WTC11 (cell line): Measurements from ENCODE around the gene PARD3B. TPM values are rescaled to one million over a fixed set of nuclear protein-coding genes. Genes with fewer than 3 reads are reported as not detected.

Experiments
- ATAC-seq: fragments of 200-7000 bp; cut with Tn5 transposase; 2 replicates; pipeline ENCODE4 v1.10.0; 2021; ENCODE audit warnings: mild to moderate bottlenecking, moderate library complexity
- CTCF ChIA-PET: fragments of 300-600 bp; sonication (Branson Sonifier 250); formaldehyde crosslinking; loops from one replicate; lab custom pipeline; 2021; ENCODE audit warnings: antibody characterized with exemption; lab: Charles Lee
- POLR2A ChIA-PET: fragments of 350-600 bp; sonication (Branson Sonifier 250); formaldehyde crosslinking; loops from one replicate; lab custom pipeline; 2021; ENCODE audit warnings: antibody characterized with exemption; lab: Charles Lee
- DNase-seq: peaks from one replicate; pipeline ENCODE4 v3.0.0; 2021; ENCODE audit warnings: low spot score
- H3K27ac Mint-ChIP-seq: 2 replicates; pipeline ENCODE4 v1.8.0; 2021; ENCODE audit warnings: mixed read lengths
- H3K27me3 Mint-ChIP-seq: 2 replicates; pipeline ENCODE4 v1.8.0; 2021; ENCODE audit warnings: low read depth, mild to moderate bottlenecking, moderate library complexity, mixed read lengths
- H3K36me3 Mint-ChIP-seq: 2 replicates; pipeline ENCODE4 v1.8.0; 2021; ENCODE audit warnings: mixed read lengths
- H3K4me1 Mint-ChIP-seq: 2 replicates; pipeline ENCODE4 v1.8.0; 2022; ENCODE audit warnings: mixed read lengths
- H3K4me3 Mint-ChIP-seq: 2 replicates; pipeline ENCODE4 v1.8.0; 2021; ENCODE audit warnings: mild to moderate bottlenecking, moderate library complexity, mixed read lengths
- H3K9me3 Mint-ChIP-seq: 2 replicates; pipeline ENCODE4 v1.8.0; 2021; ENCODE audit warnings: mixed read lengths
- CDX4 ChIP-seq: fragments of 250-450 bp; sonication (Bioruptor Pico); IDR thresholded peaks from 2 replicates; pipeline ENCODE4 v1.9.0; 2021; ENCODE audit warnings: moderate library complexity, mild to moderate bottlenecking, inconsistent platforms, borderline replicate concordance
- CTCF ChIP-seq: fragments of 200-600 bp; IDR thresholded peaks from 2 replicates; pipeline ENCODE4 v1.8.0; 2022; ENCODE audit warnings: antibody characterized with exemption
- FOXJ3 ChIP-seq: sonication (generic); formaldehyde crosslinking; IDR thresholded peaks from 2 replicates; pipeline ENCODE4 v1.9.0; 2021; ENCODE audit warnings: missing genetic modification reagents, mild to moderate bottlenecking, borderline replicate concordance
- MYBL2 ChIP-seq: sonication (generic); formaldehyde crosslinking; IDR thresholded peaks from 2 replicates; pipeline ENCODE4 v1.8.1; 2023; ENCODE audit warnings: mild to moderate bottlenecking, moderate library complexity, missing genetic modification reagents
- NFE2L1 ChIP-seq: sonication (generic); formaldehyde crosslinking; IDR thresholded peaks from 2 replicates; pipeline ENCODE4 v1.8.1; 2023; ENCODE audit warnings: missing genetic modification reagents
- RELA ChIP-seq: sonication (generic); formaldehyde crosslinking; IDR thresholded peaks from 2 replicates; pipeline ENCODE4 v1.8.1; 2022; ENCODE audit warnings: missing genetic modification reagents, mild to moderate bottlenecking, borderline replicate concordance
- SP1 ChIP-seq: sonication (generic); formaldehyde crosslinking; conservative IDR thresholded peaks from 2 replicates; pipeline ENCODE4 v1.8.1; 2022; ENCODE audit warnings: missing genetic modification reagents
- USF1 ChIP-seq: sonication (generic); formaldehyde crosslinking; IDR thresholded peaks from 2 replicates; pipeline ENCODE4 v1.8.0; 2022; ENCODE audit warnings: mild to moderate bottlenecking, missing genetic modification reagents
- ZNF219 ChIP-seq: sonication (generic); formaldehyde crosslinking; IDR thresholded peaks from 2 replicates; pipeline ENCODE4 v1.8.0; 2023; ENCODE audit warnings: missing genetic modification reagents, mild to moderate bottlenecking, borderline replicate concordance
- ZNF416 ChIP-seq: fragments of 250-450 bp; sonication (Bioruptor Pico); IDR thresholded peaks from 2 replicates; pipeline ENCODE4 v1.9.0; 2021; ENCODE audit warnings: mild to moderate bottlenecking, inconsistent platforms
- ZNF512 ChIP-seq: sonication (generic); formaldehyde crosslinking; IDR thresholded peaks from 2 replicates; pipeline ENCODE4 v1.8.1; 2022; ENCODE audit warnings: missing genetic modification reagents, borderline replicate concordance
- ZNF532 ChIP-seq: fragments of 250-450 bp; sonication (Bioruptor Pico); IDR thresholded peaks from 2 replicates; pipeline ENCODE4 v1.9.0; 2021; ENCODE audit warnings: mild to moderate bottlenecking, borderline replicate concordance
- ZSCAN18 ChIP-seq: fragments of 250-450 bp; sonication (Bioruptor Pico); IDR thresholded peaks from 2 replicates; pipeline ENCODE4 v2.1.2; 2022; ENCODE audit warnings: mild to moderate bottlenecking, moderate library complexity
- total RNA-seq: library from RNA; stranded (reverse); gene quantifications from 3 replicates; pipeline ENCODE4 v1.2.3, GENCODE V29; 2021
- TF ChIP-seq, protein P1 (sequence below): fragments of 250-450 bp; sonication (Bioruptor Pico); conservative IDR thresholded peaks from 2 replicates; pipeline ENCODE4 v1.9.0; 2021; ENCODE audit warnings: mild to moderate bottlenecking

The PARD3B gene
- total RNA-seq, 1 experiment from 2014 or later: 5.6 TPM

- no peak for TF ChIP-seq ZNF532 (CRISPR knock-in tag)
- TF ChIP-seq, all 79 proteins: peak for 0
These were observed 964.4 kb downstream of the PARD3B start (continued) for GRCh38 chr2:205509655-205510054.

- peaks cover 7% of the 10 kb centered on the region for H3K9me3 Mint-ChIP-seq
- no peak for DNase-seq
- ATAC-seq: no peak
- H3K27ac Mint-ChIP-seq: no peak overlapping the region
- TF ChIP-seq ZNF219 (CRISPR knock-in tag) (no peak), ZNF416 (no peak), CDX4 (CRISPR knock-in tag) (no peak), SP1 (CRISPR knock-in tag) (no peak), ZSCAN18 (CRISPR knock-in tag) (no peak), CTCF (no peak), NFE2L1 (CRISPR knock-in tag) (no peak), USF1 (CRISPR knock-in tag) (no peak), ZNF512 (no peak), MYBL2 (no peak), ZNF532 (CRISPR knock-in tag) (no peak), FOXJ3 (no peak), RELA (CRISPR knock-in tag) (no peak)
- TF ChIP-seq, protein P1, sequence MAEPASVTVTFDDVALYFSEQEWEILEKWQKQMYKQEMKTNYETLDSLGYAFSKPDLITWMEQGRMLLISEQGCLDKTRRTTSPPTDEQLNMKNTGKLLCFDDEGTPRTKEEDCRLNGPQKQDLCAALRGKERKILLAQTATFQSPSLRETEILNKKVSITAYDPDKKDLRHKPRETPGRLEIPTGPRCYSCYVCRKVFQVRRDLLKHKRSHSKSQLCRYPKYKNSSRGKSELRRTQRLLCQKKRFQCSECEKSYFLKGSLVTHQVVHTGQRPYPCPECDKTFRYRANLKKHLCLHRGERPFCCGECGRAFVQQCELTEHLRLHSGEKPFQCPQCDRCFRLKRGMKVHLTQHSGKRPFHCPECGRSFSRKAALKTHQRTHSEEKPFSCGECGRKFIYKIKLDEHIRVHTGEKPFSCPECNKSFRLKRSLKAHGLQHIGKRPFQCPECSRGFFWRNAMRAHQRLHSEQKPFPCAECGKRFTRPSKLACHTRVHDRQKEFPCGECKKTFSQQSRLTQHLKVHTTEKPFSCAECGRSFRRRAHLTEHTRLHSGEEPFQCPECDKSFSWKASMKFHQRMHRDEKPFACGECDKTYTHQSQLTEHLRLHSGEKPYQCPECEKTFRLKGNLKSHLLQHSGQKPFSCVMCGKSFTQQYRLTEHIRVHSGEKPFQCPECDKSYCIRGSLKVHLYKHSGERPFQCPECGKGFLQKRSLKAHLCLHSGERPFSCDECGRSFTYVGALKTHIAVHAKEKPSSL: no peak
- no peaks in the 10 kb centered on the region for H3K36me3 Mint-ChIP-seq
- POLR2A ChIA-PET: no interaction called here
- no peak overlapping the region for H3K4me3 Mint-ChIP-seq
- CTCF ChIA-PET: no interaction called here
- peaks cover 8% of the 10 kb centered on the region for H3K4me1 Mint-ChIP-seq
- H3K27me3 Mint-ChIP-seq: no peaks in the 10 kb centered on the region
These were observed 965.1 kb downstream of the PARD3B start for GRCh38 chr2:205510345-205510744.
